KMS-11 (cell line): ENCODE data around the gene WARS2.

ENCODE experiments used
- H2AFZ ChIP-seq: fragments of 200-600 bp; sonication (generic); 2 replicates; pipeline ENCODE4 v1.6.1; 2016; ENCODE audit warnings: antibody characterized with exemption, mixed run types, low read depth
- H3K27ac ChIP-seq: fragments of 200-600 bp; sonication (generic); 2 replicates; pipeline ENCODE4 v1.6.1; 2016; ENCODE audit warnings: mild to moderate bottlenecking, mixed run types
- H3K27me3 ChIP-seq: fragments of 200-600 bp; sonication (generic); 2 replicates; pipeline ENCODE4 v1.6.1; 2017; ENCODE audit warnings: mild to moderate bottlenecking, low read depth, mixed run types, moderate library complexity; ENCODE audit not compliant: insufficient read depth
- H3K36me3 ChIP-seq: fragments of 200-600 bp; sonication (generic); 2 replicates; pipeline ENCODE4 v1.6.1; 2017; ENCODE audit warnings: mild to moderate bottlenecking, mixed run types; ENCODE audit not compliant: insufficient read depth
- H3K4me1 ChIP-seq: fragments of 200-600 bp; sonication (generic); 2 replicates; pipeline ENCODE4 v1.6.1; 2016; ENCODE audit warnings: mild to moderate bottlenecking, low read depth, mixed run types; ENCODE audit not compliant: poor library complexity, severe bottlenecking
- H3K4me2 ChIP-seq: fragments of 200-600 bp; sonication (generic); 2 replicates; pipeline ENCODE4 v1.7.0; 2016; ENCODE audit warnings: mild to moderate bottlenecking, mixed run types
- H3K4me3 ChIP-seq: fragments of 200-600 bp; sonication (generic); IDR thresholded peaks from 2 replicates; pipeline ENCODE4 v1.6.1; 2017; ENCODE audit warnings: low read depth, low read length, mixed read lengths; ENCODE audit not compliant: insufficient read depth
- H3K79me2 ChIP-seq: fragments of 200-600 bp; sonication (generic); 2 replicates; pipeline ENCODE4 v1.6.1; 2016; ENCODE audit warnings: low read depth, mixed run types; ENCODE audit not compliant: insufficient read depth
- H3K9ac ChIP-seq: fragments of 200-600 bp; sonication (generic); 2 replicates; pipeline ENCODE4 v1.6.1; 2016; ENCODE audit warnings: mild to moderate bottlenecking, mixed run types
- H4K20me1 ChIP-seq: fragments of 200-600 bp; sonication (generic); 2 replicates; pipeline ENCODE4 v1.6.1; 2016; ENCODE audit warnings: mild to moderate bottlenecking, mixed run types; ENCODE audit not compliant: insufficient read depth
- CTCF ChIP-seq: fragments of 200-600 bp; sonication (generic); conservative IDR thresholded peaks from 2 replicates; pipeline ENCODE4 v1.6.1; 2017; ENCODE audit warnings: low read depth, mild to moderate bottlenecking, antibody characterized with exemption, low read length, moderate library complexity, mixed read lengths

Gene WARS2

DNA sequence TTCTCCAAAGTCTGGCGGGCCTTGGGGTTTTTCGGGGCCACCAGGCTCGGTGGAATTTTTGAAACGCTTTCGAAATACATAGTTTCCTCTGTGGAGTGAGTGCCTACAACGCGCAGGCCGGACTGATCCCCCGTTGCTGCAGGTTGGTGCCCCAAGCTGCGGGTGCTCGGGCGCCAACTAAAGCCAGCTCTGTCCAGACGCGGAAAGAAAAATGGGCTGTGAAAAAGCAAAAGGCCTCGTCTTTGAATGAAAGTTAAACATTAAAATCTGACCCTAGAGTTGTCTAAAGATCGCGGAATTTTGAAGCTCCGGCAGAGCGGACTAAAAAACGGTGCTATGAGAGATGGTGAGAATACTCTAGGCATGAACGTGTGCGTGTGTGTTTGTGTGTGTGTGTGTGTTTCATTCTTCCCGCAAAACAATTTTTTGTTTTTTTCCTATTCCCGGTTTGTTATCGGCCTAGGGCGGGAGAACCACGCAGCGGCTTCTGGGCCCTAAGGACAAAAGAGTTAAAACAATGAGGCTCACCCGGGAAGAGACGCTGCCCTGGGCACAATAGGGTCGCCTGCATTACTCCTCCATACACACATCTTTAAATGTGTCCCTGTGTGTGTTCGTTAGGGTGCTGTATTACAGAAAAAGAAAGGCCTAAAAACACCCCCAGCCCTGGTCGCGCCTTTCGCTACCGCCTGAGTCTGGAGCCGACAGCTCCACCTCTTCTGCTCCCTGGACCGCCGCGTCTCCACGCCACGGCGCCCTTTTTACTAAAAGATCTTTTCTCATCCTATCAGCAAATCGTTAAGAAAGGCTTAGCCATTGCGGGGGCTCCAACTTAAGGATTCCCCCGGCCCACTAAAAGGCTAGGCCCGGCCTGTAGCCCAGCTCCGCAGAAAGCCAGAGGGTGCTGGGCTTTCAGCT lies 155.5 kb downstream of the WARS2 start:
- Histone ChIP-seq H3K27ac (no peak overlapping the region), H3K4me3 (no peak overlapping the region), H3K27me3 (no peaks in the 10 kb centered on the region), H2AFZ (no peak overlapping the region), H3K9ac (no peak overlapping the region), H3K4me1 (no peaks in the 10 kb centered on the region), H3K36me3 (no peaks in the 10 kb centered on the region), H4K20me1 (no peaks in the 10 kb centered on the region), H3K79me2 (no peaks in the 10 kb centered on the region), H3K4me2 (no peak overlapping the region)
- no peak for TF ChIP-seq CTCF

GRCh38 chr1:118984086-118984721 lies 156.2 kb downstream of the WARS2 start:
- no peak for TF ChIP-seq CTCF
- H3K4me1 ChIP-seq: no peaks in the 10 kb centered on the region
- no peak overlapping the region for H3K4me3 ChIP-seq
- no peaks in the 10 kb centered on the region for H3K27me3 ChIP-seq
- no peaks in the 10 kb centered on the region for H3K36me3 ChIP-seq
- no peak overlapping the region for H3K4me2 ChIP-seq
- no peaks in the 10 kb centered on the region for H4K20me1 ChIP-seq
- H3K9ac ChIP-seq: no peak overlapping the region
- no peak overlapping the region for H3K27ac ChIP-seq
- no peaks in the 10 kb centered on the region for H3K79me2 ChIP-seq
- no peak overlapping the region for H2AFZ ChIP-seq

DNA sequence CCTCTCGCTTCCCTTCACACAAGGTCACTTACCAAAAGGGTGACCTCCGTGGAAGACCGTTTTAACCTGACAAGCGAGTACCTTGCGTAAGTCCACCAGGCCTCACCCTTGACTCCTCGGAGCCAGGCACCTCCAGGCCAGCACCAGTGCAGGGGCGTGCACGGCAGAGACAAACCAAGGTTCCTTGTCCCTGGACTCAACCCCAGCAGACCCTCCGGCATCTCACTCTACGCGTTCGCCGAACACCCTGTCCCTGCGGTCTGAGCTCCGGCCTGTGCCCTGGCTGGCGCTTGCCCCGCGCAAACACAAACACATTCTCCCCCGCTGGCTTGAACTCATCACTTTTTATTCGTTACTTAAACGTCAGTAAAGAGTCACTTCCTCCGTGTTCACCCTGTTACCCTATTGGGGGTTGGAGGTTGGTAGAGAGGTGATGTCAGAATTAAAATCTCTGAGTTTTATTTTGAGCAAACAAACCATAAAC lies 156.9 kb downstream of the WARS2 start:
- Histone ChIP-seq H3K9ac (no peak overlapping the region), H3K79me2 (no peaks in the 10 kb centered on the region), H2AFZ (no peak overlapping the region), H3K27me3 (no peaks in the 10 kb centered on the region), H4K20me1 (no peaks in the 10 kb centered on the region), H3K4me1 (no peaks in the 10 kb centered on the region), H3K4me3 (no peak overlapping the region), H3K27ac (no peak overlapping the region), H3K4me2 (no peak overlapping the region), H3K36me3 (no peaks in the 10 kb centered on the region)
- no peak for TF ChIP-seq CTCF

GRCh38 chr1:118982821-118983557 lies 157.5 kb downstream of the WARS2 start:
- no peaks in the 10 kb centered on the region for H3K27me3 ChIP-seq
- no peak overlapping the region for H2AFZ ChIP-seq
- H3K4me3 ChIP-seq: no peak overlapping the region
- no peak overlapping the region for H3K4me2 ChIP-seq
- no peak overlapping the region for H3K27ac ChIP-seq
- H3K79me2 ChIP-seq: no peaks in the 10 kb centered on the region
- no peaks in the 10 kb centered on the region for H3K4me1 ChIP-seq
- no peaks in the 10 kb centered on the region for H4K20me1 ChIP-seq
- H3K36me3 ChIP-seq: no peaks in the 10 kb centered on the region
- TF ChIP-seq CTCF: no peak
- H3K9ac ChIP-seq: no peak overlapping the region
